Choroid plexus epithelial cell (primary cell): ENCODE data around the gene KRTAP3-2.
"Not testable (repeated sequence)": the region's sequence is repeated elsewhere in the genome, so short reads cannot be mapped to it uniquely, and the experiment has no call there.

Source experiments
- DNase-seq: peaks from one replicate; pipeline ENCODE4 v3.0.0-alpha.2; 2010; ENCODE audit warnings: low read depth
- H3K4me3 ChIP-seq: 2 replicates; pipeline ENCODE4 v1.5.1; 2011; ENCODE audit warnings: low read depth, mild to moderate bottlenecking, control low read depth, low read length, moderate library complexity
- TF ChIP-seq, protein P1 (sequence below): conservative IDR thresholded peaks from 2 replicates; pipeline ENCODE4 v1.5.1; 2011; ENCODE audit warnings: low read depth, mild to moderate bottlenecking, control low read depth, inconsistent platforms, low read length, moderate library complexity

Gene KRTAP3-2

DNA sequence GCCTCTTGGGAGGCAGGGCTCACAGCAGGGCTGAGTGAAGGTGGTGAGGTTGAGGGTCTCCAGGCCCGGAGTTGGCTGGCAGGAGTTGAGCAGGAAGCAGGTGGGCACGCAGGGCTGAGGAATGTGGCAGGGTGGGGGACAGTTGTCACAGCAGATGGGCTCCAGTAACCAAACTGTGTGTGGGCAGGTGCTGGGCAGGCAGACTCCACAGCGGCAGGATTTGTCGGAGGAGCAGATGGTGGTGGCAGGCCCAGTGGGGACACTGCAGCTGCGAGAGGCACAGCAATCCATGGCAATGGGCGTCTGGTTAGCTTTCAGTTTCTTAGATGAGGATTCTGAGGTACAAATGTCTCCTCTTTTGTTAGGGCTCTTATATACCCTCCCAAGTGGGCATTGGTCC is at the start of gene KRTAP3-2:
KRTAP3-2 (minus strand) TSS at position 344 of the 400 bp plus-strand sequence; CDS start at position 291, 53 bp downstream.
- H3K4me3 ChIP-seq, DNase-seq: not testable (repeated sequence)

DNA sequence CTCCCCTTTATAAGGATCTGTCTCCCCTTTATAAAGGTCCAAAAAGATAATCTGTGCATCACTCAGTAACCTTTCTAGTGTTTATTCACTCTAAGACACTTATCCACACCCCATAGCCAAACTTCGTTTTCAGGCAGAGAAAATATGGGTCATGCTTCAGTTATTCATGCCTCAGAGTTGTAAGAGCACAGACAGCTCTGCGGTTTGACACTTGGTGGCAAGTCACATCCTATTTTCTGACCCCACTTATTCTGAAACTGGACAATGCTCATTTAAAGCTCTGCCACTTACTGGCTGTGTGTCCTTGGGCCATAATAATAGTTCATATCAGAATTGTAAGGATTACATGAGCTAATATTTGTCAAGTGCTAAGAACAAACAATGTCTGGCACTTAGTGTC is 49.4 kb upstream of the KRTAP3-2 start:
- TF ChIP-seq, protein P1, sequence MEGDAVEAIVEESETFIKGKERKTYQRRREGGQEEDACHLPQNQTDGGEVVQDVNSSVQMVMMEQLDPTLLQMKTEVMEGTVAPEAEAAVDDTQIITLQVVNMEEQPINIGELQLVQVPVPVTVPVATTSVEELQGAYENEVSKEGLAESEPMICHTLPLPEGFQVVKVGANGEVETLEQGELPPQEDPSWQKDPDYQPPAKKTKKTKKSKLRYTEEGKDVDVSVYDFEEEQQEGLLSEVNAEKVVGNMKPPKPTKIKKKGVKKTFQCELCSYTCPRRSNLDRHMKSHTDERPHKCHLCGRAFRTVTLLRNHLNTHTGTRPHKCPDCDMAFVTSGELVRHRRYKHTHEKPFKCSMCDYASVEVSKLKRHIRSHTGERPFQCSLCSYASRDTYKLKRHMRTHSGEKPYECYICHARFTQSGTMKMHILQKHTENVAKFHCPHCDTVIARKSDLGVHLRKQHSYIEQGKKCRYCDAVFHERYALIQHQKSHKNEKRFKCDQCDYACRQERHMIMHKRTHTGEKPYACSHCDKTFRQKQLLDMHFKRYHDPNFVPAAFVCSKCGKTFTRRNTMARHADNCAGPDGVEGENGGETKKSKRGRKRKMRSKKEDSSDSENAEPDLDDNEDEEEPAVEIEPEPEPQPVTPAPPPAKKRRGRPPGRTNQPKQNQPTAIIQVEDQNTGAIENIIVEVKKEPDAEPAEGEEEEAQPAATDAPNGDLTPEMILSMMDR, result no peak
- peak; percentile 69 for DNase-seq
- H3K4me3 ChIP-seq, result no peak overlapping the region

DNA sequence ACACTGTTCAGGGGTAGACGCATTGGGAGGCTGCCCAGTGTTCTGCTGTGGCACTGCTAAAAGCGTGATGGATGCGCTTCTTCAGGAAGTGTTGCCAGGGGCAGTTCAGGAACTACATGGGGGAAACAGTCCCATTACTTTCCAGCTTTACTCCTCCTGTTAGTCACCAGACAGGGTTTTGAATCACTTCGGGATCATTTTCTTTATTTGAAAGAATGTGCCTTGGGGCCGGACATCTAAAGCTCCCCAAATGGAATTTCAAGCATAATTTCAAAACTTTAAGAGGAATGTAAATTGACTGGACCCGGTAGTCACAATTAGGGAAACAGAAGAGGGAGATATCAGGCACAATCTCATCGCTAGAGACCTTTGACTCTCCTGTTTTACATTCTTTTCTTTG is 48.7 kb upstream of the KRTAP3-2 start:
- H3K4me3 ChIP-seq, result no peak overlapping the region
- TF ChIP-seq, protein P1, result no peak
- DNase-seq, result peak; percentile 25

DNA sequence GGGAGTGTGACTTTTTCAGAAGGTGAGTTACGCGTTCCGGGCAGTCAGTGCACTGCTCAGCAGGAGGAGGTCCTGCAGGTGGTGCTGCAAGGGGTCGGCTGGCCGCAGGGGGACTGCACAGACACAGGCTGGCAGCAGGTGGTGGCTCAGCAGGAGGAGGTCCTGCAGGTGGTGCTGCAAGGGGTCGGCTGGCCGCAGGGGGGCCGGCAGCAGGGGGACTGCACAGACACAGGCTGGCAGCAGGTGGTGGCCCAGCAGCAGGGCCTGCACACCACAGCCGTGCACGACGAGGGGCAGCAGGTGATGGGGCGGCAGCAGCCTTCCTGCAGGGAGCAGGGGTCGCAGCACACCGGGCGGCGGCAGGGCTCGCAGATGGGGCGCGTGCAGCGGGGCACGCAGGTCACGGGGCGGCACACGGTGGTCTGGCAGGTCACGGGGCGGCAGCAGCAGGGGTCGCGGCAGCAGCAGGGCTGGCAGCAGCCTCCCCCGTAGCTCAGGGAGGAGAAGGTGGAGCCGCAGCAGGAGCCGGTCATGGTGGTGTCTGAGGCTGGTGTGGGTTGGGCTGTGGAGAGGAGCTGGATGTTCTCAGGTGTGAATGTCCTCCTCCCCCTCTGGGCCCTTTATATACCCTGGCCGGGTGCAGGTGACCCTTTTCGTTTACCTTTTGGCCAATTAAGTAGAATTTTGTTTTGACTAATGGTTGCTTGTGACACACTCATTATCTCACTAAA is 47.2 kb upstream of the KRTAP3-2 start, which contains the start of gene KRTAP2-1:
KRTAP2-1 (minus strand) TSS at position 582 of the 731 bp plus-strand sequence; CDS start at position 533, 49 bp downstream.
- DNase-seq, H3K4me3 ChIP-seq: not testable (repeated sequence)

DNA sequence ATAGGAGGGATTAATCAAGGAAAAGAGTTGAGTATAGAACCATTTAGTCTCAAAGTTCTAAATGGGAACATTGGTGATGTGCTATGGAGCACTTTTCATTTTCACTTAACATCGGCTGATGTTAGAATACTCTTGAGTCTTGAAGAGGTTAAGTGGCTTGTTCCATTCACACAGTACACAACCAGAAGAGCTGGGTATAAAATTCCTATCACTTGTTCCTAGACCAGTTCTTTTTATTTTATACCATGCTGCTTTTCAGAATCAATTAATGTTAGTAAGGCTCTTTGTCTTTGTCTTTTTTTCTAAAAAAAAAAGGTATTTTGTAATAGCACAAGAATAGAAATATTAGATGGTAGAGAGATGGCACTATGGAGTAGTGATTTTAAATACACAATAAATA is 43.2 kb upstream of the KRTAP3-2 start:
- TF ChIP-seq, protein P1, result no peak
- no peak for DNase-seq

DNA sequence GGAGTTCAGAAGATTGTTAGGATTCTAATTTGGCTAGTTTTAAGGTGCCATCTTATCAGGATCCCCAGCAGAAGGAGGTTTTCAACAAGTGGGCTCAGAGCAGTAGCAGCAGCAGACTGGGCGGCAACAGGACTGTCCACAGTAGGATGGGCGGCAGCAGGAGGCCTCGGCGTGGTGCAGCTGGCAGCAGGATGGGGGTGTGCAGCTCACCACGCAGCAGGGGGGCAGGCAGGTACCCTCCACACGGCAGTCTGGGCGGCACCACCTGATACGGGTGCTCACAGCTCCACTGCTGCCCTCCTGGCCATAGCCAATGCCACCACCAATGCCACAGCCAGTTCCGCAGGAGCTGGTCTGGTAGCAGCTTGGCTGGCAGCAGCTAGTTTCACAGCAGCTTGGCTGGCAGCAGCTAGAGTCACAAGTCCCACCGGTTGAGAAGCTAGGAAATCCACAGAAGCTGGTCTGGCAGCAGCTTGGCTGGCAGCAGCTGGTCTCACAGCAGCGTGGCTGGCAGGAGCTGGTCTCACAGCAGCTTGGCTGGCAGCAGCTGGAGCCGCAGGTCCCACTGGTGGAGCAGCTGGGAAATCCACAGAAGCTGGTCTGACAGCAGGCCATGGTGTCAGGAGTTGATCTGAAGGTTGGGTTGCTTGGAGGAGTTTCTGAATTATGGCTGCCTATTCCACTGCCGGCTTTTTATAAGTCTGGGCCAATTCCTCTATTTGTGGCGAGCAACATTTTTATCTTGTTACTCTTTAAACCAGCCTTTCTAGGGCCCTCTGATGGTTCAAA is 41.3 kb upstream of the KRTAP3-2 start, which contains the start of gene KRTAP1-1:
KRTAP1-1 (minus strand) TSS at position 668 of the 789 bp plus-strand sequence; CDS start at position 615, 53 bp downstream.
- peak; percentile 17 for DNase-seq
- not testable (repeated sequence) for H3K4me3 ChIP-seq

More for the DNA sequence above, 43.2 kb upstream of the KRTAP3-2 start:
- H3K4me3 ChIP-seq, result no peak overlapping the region

DNA sequence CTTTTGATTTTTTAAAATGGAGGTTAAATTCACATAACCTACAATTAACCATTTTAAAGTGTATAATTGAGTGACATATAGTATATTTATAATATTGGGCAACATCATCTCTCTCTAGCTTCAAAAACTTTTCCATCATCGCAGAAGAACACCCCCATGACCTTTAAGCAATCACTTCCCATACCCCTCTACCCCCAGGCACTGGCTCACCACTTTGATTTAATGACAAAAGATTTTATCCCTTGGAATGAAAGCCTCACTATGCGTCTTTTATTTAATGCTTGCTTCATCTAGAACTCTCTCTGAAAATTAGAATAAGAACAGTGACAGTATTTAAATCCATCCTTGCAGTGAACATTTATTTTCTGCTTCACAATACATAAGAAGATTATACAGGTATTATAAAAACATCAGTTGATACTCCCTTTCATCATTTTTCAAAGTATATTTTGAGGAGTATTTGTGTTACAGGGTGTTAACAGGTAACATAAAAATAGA is 38.2 kb upstream of the KRTAP3-2 start:
- H3K4me3 ChIP-seq, result no peak overlapping the region
- TF ChIP-seq, protein P1, result no peak
- no peak for DNase-seq

DNA sequence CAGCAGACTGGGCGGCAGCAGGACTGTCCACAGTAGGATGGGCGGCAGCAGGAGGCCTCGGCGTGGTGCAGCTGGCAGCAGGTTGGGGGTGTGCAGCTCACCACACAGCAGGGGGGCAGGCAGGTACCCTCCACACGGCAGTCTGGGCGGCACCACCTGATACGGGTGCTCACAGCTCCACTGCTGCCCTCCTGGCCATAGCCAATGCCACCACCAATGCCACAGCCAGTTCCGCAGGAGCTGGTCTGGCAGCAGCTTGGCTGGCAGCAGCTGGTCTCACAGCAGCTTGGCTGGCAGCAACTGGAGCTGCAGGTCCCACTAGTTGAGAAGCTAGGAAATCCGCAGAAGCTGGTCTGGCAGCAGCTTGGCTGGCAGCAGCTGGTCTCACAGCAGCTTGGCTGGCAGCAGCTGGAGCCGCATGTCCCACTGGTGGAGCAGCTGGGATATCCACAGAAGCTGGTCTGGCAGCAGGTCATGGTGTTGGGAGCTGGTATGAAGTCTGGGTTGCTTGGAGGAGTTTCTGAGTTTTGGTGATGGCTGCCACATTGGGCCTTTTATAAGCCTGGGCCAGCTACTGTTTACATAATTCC is 34.7 kb upstream of the KRTAP3-2 start, which contains the start of gene KRTAP1-3:
KRTAP1-3 (minus strand) TSS at position 529 of the 590 bp plus-strand sequence; CDS start at position 476, 53 bp downstream.
- not testable (repeated sequence) for DNase-seq, H3K4me3 ChIP-seq
